WERI-Rb-1 (cell line): ENCODE data around the gene MAP3K14.
A peak's percentile ranks its signal among the peaks of the same experiment; 100 is the strongest.

Experiments used
- DNase-seq: peaks from one replicate; pipeline ENCODE4 v3.0.0-alpha.2; 2020
- H3K27ac ChIP-seq: fragments of 250-450 bp; sonication (Bioruptor Pico); 2 replicates; pipeline ENCODE4 v1.5.1; 2020; ENCODE audit warnings: mild to moderate bottlenecking, moderate library complexity
- H3K27me3 ChIP-seq: fragments of 250-450 bp; sonication (Bioruptor Pico); 2 replicates; pipeline ENCODE4 v1.5.1; 2021; ENCODE audit warnings: mild to moderate bottlenecking, low read depth, moderate library complexity; ENCODE audit not compliant: insufficient read depth, severe bottlenecking
- H3K36me3 ChIP-seq: fragments of 250-450 bp; sonication (Bioruptor Pico); 2 replicates; pipeline ENCODE4 v1.5.1; 2020; ENCODE audit warnings: mild to moderate bottlenecking, moderate library complexity
- H3K4me3 ChIP-seq: 2 replicates; pipeline ENCODE4 v1.5.1; 2011; ENCODE audit warnings: low read depth, mild to moderate bottlenecking, control low read depth, low read length
- H3K9me3 ChIP-seq: fragments of 250-450 bp; sonication (Bioruptor Pico); 2 replicates; pipeline ENCODE4 v1.5.1; 2021; ENCODE audit warnings: mild to moderate bottlenecking, moderate library complexity; ENCODE audit not compliant: severe bottlenecking
- CTCF ChIP-seq: IDR thresholded peaks from 2 replicates; pipeline ENCODE4 v1.5.1; 2011; ENCODE audit warnings: low read depth, mild to moderate bottlenecking, control low read depth, inconsistent platforms, low read length

MAP3K14 gene

GRCh38 chr17:45316434-45317110 is at the start of gene MAP3K14:
Gene MAP3K14 (minus strand): TSS chr17:45317020. CDS start chr17:45290745, 26,275 bp downstream.
- Histone ChIP-seq H3K36me3 (no peaks in the 10 kb centered on the region; the same call in none of the 2 replicates), H3K4me3 (peak within 1 kb of the TSS; percentile 65), H3K27me3 (no peaks in the 10 kb centered on the region), H3K9me3 (no peaks in the 10 kb centered on the region), H3K27ac (peak within 1 kb of the TSS; percentile 92)
- peak; percentile 77 for DNase-seq
- TF ChIP-seq CTCF: peak; percentile 37

- no peaks in the 10 kb centered on the region for H3K27me3 ChIP-seq
- H3K4me3 ChIP-seq: no peak overlapping the region
- no peaks in the 10 kb centered on the region for H3K9me3 ChIP-seq
- no peak for TF ChIP-seq CTCF
- no peak overlapping the region for H3K27ac ChIP-seq
- H3K36me3 ChIP-seq: no peaks in the 10 kb centered on the region
- no peak for DNase-seq
Measured at GRCh38 chr17:45366049-45366448, 49.2 kb upstream of the MAP3K14 start.

GRCh38 chr17:45364531-45365390 is 47.9 kb upstream of the MAP3K14 start:
- no peak overlapping the region for H3K4me3 ChIP-seq

GRCh38 chr17:45363498-45363897 is 46.7 kb upstream of the MAP3K14 start:
- no peaks in the 10 kb centered on the region for H3K36me3 ChIP-seq
- H3K27me3 ChIP-seq: no peaks in the 10 kb centered on the region
- H3K27ac ChIP-seq: no peak overlapping the region
- TF ChIP-seq CTCF: no peak
- H3K9me3 ChIP-seq: no peaks in the 10 kb centered on the region
- DNase-seq: no peak
- H3K4me3 ChIP-seq: no peak overlapping the region

More at GRCh38 chr17:45364531-45365390, 47.9 kb upstream of the MAP3K14 start:
- Histone ChIP-seq H3K27me3 (no peaks in the 10 kb centered on the region), H3K27ac (no peak overlapping the region), H3K9me3 (no peaks in the 10 kb centered on the region), H3K36me3 (no peaks in the 10 kb centered on the region)
- no peak for DNase-seq
- TF ChIP-seq CTCF: no peak

GRCh38 chr17:45361976-45362375 is 45.2 kb upstream of the MAP3K14 start:
- no peak for TF ChIP-seq CTCF
- Histone ChIP-seq H3K36me3 (no peaks in the 10 kb centered on the region), H3K27ac (no peak overlapping the region), H3K9me3 (no peaks in the 10 kb centered on the region), H3K4me3 (no peak overlapping the region), H3K27me3 (no peaks in the 10 kb centered on the region)
- no peak for DNase-seq
